A549 (cell line): Measurements from ENCODE around the gene THEMIS.

Experiments used
- CEBPB ChIP-seq, 2 experiments: fragments of >200 bp in 1 of 2; sonication (Bioruptor Twin) in 1 of 2; formaldehyde crosslinking in 1 of 2; IDR thresholded peaks; 2 replicates each; pipeline ENCODE4 v1.6.1; 2012 to 2016
- CTCF ChIP-seq: fragments of >200 bp; sonication (Bioruptor Twin); formaldehyde crosslinking; IDR thresholded peaks from 3 replicates; pipeline ENCODE4 v1.5.1; 2016
- ELK1 ChIP-seq: fragments of 150-350 bp; IDR thresholded peaks from 2 replicates; pipeline ENCODE4 v1.6.1; 2014; ENCODE audit warnings: low read depth, mild to moderate bottlenecking, low read length
- JUNB ChIP-seq: fragments of >200 bp; sonication (Bioruptor Twin); formaldehyde crosslinking; IDR thresholded peaks from 2 replicates; pipeline ENCODE4 v1.6.1; 2016
- MAX ChIP-seq: IDR thresholded peaks from 2 replicates; pipeline ENCODE4 v1.6.1; 2012
- NR3C1 ChIP-seq: fragments of >200 bp; sonication (Bioruptor Twin); formaldehyde crosslinking; IDR thresholded peaks from 3 replicates; pipeline ENCODE4 v1.6.1; 2017
- PBX3 ChIP-seq: IDR thresholded peaks from 2 replicates; pipeline ENCODE4 v1.6.1; 2012
- POLR2A ChIP-seq: IDR thresholded peaks from 2 replicates; pipeline ENCODE4 v1.6.1; 2012; ENCODE audit warnings: mild to moderate bottlenecking, low read length
- POLR2AphosphoS2 ChIP-seq: conservative IDR thresholded peaks from 2 replicates; pipeline ENCODE4 v1.6.1; 2012; ENCODE audit warnings: low read length, improper control_type of control experiment, inconsistent platforms
- REST ChIP-seq: fragments of 200-600 bp; sonication (generic); IDR thresholded peaks from 2 replicates; pipeline ENCODE4 v1.6.1; 2016; ENCODE audit warnings: antibody characterized with exemption, mild to moderate bottlenecking, moderate library complexity
- RNF2 ChIP-seq: fragments of 200-600 bp; sonication (generic); IDR thresholded peaks from 2 replicates; pipeline ENCODE4 v1.6.1; 2016; ENCODE audit warnings: low read depth, mild to moderate bottlenecking, antibody characterized with exemption, moderate library complexity, borderline replicate concordance
- ZFP36 ChIP-seq: fragments of 450-650 bp; IDR thresholded peaks from 2 replicates; pipeline ENCODE4 v1.6.1; 2014; ENCODE audit warnings: borderline replicate concordance; ENCODE audit not compliant: partially characterized antibody
- ZSCAN20 ChIP-seq: fragments of 250-450 bp; sonication (Bioruptor Pico); IDR thresholded peaks from 2 replicates; pipeline ENCODE4 v1.8.0; 2022; ENCODE audit warnings: mild to moderate bottlenecking, moderate library complexity

- no peak for TF ChIP-seq CTCF
- TF ChIP-seq POLR2A: no peak
- TF ChIP-seq MAX: no peak
- TF ChIP-seq REST: no peak
- no peak for TF ChIP-seq PBX3
- no peak for TF ChIP-seq NR3C1
- TF ChIP-seq POLR2AphosphoS2: no peak
- TF ChIP-seq CEBPB (IDR thresholded peaks at IDR 0.05): no peak
- no peak for TF ChIP-seq RNF2
- no peak for TF ChIP-seq JUNB
- no peak for TF ChIP-seq ZFP36
- TF ChIP-seq ZSCAN20 (CRISPR knock-in tag): no peak
- TF ChIP-seq ELK1: no peak
Measured at GRCh38 chr6:127897484-127897883, 3.4 kb downstream of the THEMIS start.
